Effector CD8-positive, alpha-beta T cell (primary cell): ENCODE results near the gene COL4A2.

Experiments used
- DNase-seq: peaks from one replicate; lab custom pipeline; 2025; lab: John Stamatoyannopoulos, UW

The COL4A2 gene

GRCh38 chr13:110354715-110355473 lies 47.8 kb downstream of the COL4A2 start:
- no peak for DNase-seq

GRCh38 chr13:110356362-110356761 lies 49.3 kb downstream of the COL4A2 start:
- no peak for DNase-seq

DNA sequence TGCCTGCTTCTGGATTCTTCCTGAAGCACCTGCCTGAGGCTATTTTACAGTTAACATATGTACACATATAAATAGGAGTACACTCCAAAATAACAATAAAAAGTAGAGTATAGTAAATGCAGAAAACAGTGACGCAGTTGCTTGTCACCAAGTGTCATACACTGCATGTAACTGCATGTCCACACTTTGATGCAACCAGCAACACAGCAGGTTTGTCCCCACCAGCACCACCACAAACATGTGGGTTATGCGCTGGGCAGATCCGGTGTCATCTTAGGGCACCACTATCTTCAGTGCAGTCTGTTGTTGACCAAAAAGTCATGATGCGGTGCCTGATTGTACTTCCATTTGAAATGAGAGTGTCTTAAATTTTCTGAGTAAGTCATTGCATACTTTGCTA lies 51.3 kb downstream of the COL4A2 start:
- no peak for DNase-seq

- DNase-seq: no peak
Measured at GRCh38 chr13:110359840-110360301, 52.8 kb downstream of the COL4A2 start.

DNA sequence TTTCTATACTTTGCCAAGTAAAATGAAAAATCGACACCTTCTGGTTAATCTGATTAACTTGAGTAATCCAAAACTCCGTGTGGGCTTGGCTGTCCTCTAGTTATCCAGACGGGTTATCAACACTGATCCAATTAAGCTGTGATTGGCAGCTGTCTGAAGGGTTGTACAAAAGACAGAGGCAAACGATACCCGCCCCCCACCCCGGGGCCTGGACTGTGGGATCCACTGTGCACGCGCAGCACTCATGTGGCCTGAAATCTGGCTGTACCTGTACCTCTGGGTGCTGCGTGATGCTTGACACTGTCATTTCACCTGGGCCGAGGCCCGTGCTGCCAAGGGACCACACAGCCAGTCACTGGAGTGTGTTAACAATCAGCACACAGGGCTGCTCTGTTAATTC lies 53.5 kb downstream of the COL4A2 start:
- DNase-seq: no peak

DNA sequence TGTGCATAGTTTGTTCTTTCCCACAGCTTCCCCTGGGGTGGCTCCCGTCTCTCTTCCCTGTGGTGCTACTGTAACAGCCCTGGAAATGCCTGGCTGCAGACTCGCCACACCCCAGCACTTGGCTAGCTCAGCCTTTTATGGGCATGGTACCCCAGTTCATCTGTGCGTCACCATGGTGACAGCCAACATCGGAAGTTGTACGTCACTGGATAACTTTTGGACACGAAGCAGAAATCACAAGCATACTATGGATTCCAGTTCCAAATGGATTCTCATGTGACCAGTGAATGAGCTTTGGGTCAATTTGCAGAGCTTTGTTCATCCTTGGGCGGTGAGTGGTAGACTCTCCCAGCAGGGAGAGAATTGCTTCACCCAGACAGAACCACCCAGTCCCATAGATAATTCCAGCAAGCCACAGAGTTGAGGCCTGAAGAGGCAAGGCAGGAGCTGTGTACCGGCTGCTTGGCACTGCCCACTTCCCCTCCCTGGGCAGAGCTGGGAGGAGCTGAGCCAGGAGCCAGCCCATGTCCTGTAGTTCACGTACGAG lies 54.4 kb downstream of the COL4A2 start:
- no peak for DNase-seq

DNA sequence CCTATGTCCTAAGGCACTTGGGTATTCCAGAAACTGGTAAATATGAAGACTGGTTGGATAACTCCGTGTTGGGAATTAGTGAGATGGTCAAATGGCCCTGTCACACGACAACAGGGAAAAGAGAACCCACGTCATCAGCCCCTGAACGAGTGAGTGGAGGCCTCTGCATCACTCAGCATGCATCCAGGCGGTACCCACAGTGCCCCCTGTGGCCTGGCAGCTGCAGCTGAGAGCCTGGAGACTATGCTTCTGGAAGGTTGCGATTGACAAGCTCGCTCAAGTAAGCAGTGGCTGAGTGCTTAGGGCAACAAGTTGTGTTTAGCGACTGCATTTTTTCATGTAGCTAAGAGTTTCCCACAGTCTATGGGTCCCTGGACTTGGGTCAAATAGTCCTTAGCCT lies 55.9 kb downstream of the COL4A2 start:
- DNase-seq: no peak

DNA sequence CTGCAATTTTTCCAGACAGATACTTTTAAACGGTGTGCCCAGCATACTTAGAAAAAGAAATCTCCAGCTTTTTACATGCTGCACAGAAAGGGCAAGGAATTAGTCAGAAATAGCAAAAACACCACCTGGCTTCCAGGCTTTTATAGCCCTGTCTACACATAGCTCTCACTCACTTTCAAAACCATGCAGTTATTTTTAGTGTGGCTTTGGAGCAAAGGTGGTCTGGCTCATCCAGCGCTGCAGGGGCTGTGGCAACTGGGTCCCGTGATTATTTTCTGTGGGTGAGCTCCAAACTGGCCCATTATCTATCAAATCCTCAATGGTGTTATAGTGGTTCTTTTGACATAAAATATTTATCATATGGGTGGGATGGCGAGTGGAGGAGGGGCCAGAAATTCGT lies 57.0 kb downstream of the COL4A2 start:
- no peak for DNase-seq

DNA sequence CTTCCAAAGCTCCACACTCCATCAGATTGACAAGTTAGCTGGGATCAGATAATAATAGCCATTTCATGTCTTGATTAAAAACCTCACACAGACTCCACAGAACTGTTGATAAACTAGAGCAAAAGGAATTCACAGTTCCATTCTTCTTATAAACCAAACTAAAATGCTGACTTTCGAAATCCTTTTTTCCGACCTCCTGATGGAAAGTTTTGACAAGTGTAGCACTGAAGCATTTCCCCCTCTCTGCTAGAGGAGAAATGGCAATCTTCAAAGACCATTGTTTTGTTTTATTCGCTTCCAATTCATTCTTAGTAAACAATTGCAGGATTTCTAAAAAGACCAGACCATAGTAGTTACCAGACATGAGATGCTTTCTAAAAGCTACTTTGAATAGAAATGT lies 58.8 kb downstream of the COL4A2 start:
- no peak for DNase-seq

DNA sequence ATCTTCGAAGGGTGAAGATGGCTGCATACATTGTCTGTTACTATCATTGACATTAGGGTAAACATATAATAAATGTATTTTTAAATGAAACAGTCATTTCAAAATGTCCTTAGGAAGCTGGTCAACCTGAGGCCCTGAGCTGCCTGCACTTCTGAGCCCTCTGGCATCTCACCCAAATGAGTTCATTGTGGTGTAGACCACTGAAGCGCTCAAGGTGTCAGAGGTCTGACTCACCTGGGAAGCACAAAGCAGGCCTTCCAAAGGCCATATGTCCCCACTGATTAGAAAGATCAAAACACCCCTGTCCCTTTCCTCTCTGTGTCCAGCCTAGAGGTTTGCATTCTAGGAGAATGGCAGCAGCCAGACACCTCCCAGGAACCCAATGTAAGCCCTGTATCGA lies 59.6 kb downstream of the COL4A2 start:
- DNase-seq: no peak

DNA sequence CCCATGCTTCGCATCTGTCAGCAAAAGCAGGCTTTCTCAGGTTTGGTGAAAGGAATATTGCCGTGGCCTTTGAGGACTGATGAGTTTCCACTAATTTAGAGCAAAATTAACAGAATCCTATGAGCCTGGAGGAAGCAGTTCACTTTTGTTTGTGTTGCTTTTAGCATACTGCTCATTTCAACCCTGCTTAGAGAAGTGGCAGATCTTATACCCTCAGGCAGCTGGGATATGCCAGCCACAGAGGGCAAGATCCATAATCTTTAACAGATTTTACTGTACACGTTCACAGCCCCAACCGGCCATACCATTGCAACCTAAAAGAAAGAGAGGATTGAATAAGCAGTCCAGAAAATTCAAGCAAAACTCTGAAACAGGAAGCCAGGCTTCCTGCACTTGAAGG lies 60.5 kb downstream of the COL4A2 start:
- no peak for DNase-seq

DNA sequence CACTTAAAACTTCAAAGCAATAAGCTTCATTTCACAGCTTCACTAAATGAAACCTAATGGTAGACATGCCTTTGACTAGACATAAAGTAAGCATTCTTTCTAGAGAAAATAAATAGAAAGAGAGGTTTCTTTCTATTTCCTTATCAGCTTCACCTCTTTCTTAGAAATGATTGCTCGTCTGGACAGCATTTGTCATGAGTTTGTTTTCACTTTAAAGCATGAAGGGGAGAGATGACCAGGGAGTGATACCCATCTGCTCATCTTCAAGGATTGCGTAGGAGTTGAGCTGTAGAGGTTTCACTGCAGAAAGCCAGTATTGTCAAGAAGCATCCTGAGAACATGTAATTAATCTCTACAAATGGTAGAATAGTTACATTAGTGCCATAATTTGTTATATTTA lies 61.3 kb downstream of the COL4A2 start:
- DNase-seq: no peak

- DNase-seq: no peak
Measured at GRCh38 chr13:110369400-110369799, 62.3 kb downstream of the COL4A2 start.

DNA sequence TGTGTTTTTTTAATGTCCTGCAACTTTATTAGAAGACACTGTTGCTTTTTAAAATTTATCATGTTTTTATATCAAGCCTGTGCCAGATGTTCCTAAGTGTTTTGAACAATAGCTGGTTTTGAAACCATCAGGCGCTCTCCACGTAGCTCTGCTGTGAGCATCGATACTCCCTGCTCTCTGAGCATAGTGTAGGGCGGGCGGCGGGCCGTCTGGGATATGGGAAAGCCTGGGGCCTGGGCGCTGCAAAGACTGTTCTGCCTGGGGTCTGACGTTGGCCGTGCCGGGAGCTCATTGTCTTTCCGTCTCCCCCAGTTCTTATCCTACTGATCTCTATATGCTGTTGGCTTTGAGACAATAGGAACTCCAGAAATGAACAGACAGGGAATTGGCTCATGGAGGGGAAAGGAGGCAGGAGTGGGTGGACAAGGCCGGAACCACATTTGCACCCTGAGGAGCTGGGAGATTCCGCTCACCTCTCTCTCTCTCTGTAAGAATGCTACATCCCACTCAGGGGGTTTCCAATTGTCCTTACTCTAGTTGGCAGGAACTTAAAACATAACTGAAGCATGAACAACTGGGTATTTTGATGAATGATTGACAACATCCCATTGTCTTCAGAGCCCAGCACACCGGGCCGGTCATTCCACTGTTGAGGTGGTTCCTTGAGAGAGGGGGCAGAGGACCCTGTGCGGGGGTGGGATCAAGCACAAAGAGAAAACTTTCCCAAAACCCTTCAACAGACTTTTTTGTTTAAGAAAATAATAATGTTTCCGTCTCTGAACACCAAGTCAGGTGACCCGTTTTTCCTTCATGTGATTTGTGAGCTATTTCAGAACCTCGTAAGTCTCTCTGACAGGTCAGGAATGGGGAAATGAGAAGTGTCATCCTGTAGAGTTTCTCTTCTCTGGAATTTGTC lies 64.7 kb downstream of the COL4A2 start:
- DNase-seq: no peak

GRCh38 chr13:110372676-110373075 lies 65.6 kb downstream of the COL4A2 start:
- DNase-seq: no peak

DNA sequence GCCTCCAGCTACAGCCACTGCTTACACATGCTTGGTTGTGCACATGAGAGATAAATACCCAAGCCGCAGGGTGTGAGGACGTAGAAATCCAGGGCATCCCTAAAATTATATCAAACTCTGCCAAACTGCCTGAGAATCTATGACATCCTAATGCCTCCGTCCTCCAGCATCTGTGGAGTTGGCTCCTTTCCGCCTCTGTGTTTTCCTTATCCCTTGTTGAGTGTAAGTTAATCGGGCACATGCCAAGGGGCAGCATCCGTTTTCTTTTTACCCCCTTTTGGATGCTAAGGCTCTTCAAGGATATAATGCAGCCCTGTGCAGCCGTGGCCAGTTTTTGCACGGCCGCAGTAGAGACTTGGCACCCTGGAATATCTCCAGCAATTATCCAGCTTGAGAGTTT lies 66.5 kb downstream of the COL4A2 start:
- no peak for DNase-seq

GRCh38 chr13:110374431-110375370 lies 67.6 kb downstream of the COL4A2 start:
- no peak for DNase-seq

- DNase-seq: no peak
Measured at GRCh38 chr13:110376120-110376519, 69.0 kb downstream of the COL4A2 start.

DNA sequence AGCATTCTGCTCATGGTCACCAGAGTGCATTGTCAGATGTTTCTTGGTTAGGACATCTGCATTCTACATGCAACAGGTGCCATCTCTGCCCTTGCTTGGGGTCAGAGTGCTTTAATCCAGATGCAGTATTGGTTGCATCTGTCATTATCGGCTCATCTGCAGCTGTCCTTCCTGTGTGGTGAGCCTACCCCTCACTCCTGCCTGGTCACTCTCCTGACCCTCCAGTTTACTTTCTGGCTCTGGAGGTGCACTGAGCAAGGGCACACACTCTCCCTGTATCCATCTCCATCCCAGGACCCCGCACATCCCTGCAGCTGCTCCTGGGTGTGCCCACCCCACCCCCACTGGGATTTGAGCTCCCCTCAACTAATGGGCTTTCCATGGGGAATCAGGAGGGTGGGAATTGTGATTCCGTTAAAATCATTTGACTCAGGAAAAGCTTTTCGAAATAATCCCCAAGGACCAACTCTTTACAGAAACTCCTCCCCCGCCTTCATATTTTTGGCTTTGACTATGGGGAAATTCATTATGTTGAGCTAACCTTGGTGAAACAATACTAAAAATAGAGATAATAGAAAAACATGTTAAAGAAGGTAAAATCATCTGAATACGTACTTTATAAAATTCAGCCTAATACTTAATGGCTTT lies 70.2 kb downstream of the COL4A2 start:
- DNase-seq: no peak

- DNase-seq: no peak
Measured at GRCh38 chr13:110377826-110378201, 70.7 kb downstream of the COL4A2 start.

GRCh38 chr13:110379358-110379757 lies 72.3 kb downstream of the COL4A2 start:
- DNase-seq: no peak
